HG03060 (cell line): ENCODE measurements around the gene DCAF6.

Source experiments
- ATAC-seq: cut with Tn5 transposase; IDR thresholded peaks from one replicate; pipeline ENCODE4 v1.9.1; 2021; ENCODE audit warnings: low read depth, moderate number of reproducible peaks; ENCODE audit not compliant: unreplicated experiment

The DCAF6 gene

DNA sequence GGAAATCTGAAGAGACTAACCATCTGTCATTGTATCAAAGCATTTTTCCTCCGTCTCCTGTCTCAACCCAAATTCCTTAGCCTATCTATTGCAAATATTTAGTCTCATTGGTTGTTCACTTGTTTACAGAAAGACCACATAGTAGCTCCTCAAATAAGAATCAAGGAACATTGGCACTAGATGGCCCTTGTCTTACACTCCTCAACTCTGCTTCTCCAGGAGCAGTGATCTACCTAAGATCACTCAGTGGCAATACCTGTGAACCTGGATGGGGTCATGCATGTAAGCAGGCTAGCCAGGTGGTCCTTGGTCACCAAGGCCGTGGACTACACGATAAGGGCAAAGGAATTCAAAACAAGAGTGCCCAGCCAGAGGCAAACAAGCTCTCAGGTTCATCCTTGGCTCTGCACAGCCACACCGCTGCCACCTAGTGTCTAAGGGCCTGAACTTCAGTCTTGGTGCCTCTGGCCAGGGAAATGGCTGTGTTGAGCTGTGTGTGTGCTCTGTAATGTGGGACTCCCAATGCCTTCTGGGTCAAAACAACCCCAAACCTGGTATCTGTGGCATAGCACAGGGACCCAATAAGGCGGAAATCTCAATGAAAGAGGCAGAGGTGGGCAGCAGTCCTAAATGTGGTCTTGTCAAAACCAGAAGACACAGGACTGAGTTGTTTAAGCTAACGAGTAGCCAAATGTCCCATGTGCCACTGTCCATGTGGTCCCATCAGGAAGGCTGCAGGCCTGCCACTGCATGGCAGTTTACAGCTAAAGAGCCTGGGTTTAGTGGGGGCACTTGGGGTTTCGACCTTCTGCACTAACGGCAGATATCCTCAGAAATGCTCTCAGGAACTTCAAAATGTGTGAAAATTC, 145.8 kb downstream of the DCAF6 start:
- no peak for ATAC-seq

DNA sequence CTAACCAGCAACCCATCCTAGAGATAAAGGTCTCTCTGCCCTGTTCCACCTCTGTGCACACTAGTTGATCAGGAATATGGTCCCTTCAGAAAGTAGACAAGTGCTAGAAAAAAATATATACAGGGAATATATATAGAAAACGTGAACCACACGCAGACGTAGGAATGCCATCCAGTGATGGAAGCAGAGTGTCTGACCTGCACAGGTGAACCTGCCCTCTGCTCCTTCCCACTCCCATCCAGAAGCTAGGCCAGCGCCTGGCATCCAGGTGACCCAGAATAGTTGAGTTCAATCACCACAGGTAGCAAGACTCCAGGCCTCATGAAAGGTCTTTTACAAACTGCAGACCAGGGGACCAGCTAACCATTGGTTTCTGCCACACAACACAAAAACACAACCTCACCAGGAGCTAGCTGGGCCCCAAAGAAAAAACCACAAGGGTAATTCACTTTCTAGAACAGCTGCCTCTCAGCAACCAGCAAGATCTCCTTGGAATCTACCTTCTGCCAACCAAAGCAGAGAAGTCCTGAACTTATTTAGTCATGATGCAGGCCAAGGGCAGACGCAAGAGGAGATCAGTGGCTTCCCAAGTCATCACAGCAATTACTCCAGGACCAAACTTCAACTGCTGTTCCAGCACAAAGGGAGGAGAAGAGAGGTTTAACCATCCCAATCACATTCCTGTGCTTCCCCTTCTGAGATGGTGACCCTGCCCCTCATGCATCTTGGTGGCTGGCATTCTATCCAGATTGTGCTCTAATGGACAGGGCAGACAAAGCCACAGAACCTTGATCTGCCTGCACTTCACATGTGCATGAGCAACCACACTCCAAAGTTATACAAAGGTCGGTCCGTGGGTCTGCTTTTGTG, 147.2 kb downstream of the DCAF6 start:
- no peak for ATAC-seq

- no peak for ATAC-seq
These were observed 148.1 kb downstream of the DCAF6 start for GRCh38 chr1:168084396-168085231.

GRCh38 chr1:168085401-168085872, 149.0 kb downstream of the DCAF6 start:
- ATAC-seq = no peak

GRCh38 chr1:168086438-168086837, 150.0 kb downstream of the DCAF6 start:
- ATAC-seq = no peak

- no peak for ATAC-seq
These were observed 151.2 kb downstream of the DCAF6 start for GRCh38 chr1:168087696-168088095.

GRCh38 chr1:168088511-168089325, 152.2 kb downstream of the DCAF6 start:
- no peak for ATAC-seq

DNA sequence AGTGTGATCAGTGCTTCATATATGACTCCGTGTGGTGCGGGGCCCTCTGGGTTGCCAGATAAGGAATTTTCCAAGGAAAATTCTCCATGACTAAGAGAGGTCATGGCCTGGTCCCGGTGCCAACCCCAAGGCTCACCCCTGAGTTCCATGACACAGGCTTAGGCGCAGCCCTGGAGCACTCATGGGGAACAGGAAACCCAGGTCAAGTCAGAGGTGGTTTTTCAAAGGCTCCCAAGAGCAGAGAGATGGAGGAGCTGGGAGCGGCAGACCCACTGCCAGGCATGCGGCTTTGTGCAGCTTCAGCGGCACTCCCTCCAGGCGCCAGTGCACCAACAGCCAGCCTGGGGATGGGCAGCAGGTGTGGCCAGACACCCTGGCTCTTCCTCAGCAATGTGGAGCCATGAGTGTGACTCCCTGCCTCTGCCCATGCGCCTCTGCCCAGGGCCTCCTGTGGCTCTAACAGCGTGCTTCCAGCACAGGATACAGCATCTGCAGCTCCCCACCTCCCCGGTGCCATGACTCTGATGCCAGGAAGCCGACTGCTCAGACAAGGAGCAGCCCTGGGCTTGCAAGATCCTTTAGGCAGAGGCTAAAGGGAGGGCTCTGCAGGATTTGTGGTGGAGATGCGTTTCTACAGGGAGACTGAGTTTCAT, 153.0 kb downstream of the DCAF6 start:
- ATAC-seq = no peak

DNA sequence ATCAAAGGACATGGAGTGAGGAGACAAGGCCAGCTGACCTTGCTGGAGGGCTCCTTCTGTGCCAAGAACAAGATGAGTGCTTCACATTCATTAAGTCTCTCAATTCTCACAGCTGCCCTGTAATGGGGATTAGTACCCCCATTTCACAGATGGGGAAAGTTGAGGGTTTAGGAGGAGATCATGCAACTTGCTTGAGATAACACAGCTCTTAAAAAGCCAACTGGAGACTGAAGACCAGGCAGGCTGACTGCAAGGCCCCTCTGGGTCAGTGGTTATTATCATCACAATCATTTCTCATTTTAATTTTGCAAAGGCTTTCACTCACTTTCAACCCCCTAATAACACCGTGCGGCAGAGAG, 153.5 kb downstream of the DCAF6 start:
- no peak for ATAC-seq

DNA sequence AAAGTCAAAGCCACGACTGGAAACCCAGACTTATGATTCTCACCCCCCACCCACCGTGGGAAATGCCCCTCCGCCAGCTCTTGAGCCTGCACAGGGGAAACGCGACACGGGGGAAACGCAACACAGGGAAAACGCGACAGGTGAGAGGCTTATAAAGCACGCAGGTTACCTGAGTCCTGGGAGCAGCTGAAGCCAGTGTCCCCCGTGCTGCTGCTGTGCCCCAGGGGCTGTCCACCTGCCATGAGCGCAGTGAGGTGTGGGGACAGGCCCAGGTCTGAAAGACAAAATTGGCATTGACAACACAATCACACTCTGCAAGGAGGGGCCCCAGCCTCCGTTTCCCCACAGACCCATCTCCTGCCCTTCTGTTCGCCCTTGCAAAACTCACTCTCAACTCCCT, 153.9 kb downstream of the DCAF6 start:
- no peak for ATAC-seq

DNA sequence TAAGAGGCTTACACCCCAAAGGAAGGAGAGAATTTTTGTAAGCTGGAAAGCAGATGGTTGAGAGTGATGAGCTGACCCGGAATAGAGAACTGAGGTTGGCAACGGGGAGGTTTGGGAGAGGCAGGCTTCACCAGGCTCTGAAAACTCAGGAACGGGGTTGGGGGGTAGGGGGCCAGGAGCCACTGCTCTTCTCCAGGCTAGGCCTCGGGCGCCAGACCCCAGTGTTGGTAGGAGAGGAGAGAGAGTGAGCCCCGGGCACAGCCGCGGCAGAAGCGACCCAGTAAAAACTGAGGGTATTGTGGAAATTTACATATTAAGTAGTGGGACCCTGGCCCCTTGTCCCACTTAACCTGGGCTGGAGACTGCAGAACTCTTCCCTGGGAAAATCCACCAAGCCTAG, 154.6 kb downstream of the DCAF6 start:
- ATAC-seq = no peak

DNA sequence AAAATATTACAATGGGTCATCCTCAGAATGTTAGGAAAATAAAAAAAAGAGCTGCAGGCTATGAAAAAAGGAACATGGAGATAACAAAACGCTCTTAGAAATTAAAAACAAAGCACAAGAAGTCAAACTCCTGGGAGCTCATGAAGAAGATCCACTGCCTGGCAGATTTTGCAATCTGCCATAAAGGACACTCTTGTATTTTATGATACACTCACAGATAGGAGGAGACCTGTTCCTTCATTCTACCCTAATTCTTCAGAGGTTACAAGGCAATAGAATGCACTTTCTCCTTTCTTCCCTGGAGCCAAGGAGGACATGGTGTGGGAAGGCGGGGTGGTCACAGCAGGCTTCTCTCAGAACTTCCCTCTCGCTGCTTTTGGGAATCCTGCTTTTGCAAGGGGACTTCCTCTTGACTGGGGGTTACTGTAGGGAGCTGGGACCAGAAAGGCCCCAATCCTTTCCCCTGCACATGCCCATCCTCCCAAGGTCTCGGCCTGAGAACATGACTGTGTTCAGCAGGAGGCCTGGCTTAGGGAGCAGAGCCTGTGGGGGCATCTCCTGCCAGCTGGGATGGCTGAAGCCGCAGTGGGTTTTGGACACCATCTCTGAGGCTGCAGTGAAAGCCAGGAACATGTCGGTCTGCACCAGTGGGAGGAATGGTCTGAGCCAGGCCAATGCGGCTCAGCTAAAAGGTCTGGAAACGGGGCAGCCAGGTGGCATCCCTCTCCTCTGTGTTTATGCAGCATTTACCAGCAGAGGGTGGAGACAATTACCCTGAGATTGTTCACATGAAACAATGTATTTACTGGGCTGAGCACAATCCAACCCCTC, 155.5 kb downstream of the DCAF6 start:
- no peak for ATAC-seq

- no peak for ATAC-seq
These were observed 156.3 kb downstream of the DCAF6 start for GRCh38 chr1:168092566-168093355.

DNA sequence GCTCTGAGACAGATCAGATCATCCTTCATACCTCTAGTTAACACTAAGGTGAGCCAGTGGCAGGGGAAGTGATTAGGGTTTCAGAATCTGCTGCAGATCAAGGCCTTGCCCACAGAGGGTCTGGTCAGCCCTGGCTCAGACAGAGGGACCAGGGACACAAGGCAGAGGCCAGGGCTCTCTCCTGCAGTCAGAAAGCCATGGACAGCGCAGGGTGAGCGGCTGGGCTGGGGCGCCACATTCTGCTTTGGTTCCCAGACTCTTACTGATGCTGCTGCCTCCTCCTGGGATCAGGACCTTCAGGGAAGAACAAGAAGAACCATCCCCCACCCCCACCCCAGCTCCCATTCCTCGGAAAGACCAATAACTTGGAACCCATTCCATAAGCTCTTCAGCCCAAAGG, 157.1 kb downstream of the DCAF6 start:
- ATAC-seq = no peak

GRCh38 chr1:168095476-168095875, 159.0 kb downstream of the DCAF6 start:
- no peak for ATAC-seq

DNA sequence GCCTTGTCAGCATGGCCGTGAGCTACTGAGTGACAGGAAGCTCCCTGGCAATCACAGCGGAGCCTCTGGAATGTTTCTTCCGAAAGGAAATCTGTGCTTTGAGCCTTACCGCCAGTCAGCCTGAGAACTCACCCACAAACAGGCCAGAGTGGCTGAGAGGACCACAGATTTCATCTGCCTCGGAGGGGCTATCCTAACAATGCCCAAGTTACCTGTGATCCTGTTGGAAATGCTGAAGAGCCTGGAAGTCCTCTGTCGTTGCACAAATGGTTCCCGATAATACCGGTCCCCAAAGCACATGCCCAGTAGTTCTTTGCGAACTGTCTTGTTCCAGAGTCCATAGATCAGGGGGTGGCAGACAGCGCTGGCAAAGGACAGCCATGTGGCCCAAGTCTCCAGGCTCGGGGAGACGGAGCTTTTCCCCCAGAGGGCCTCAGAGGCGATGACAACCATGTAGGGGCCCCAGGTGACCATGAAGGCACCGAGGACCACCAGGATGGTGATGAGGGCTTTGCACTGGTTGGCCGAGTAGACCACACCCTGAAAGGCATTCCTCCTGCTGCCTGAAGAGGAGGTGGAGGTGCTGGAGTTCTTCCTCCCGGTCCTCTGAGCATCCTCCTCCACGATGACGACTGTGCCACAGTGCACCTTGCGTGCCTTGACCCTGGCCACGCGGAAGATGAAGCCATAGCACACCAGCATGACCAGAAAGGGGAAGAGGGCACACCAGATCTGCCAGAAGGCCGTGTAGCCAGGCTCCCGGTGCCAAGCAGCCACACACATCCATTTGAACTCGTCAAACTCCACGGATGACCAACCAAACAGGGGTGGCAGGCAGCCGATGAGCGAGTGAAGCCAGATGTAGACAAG, 160.0 kb downstream of the DCAF6 start:
- ATAC-seq = no peak
